ENCODE results near the gene GALE. TPM values are rescaled to one million over a fixed set of nuclear protein-coding genes. Genes with fewer than 3 reads are reported as not detected.
A peak's percentile ranks its signal among the peaks of the same experiment; 100 is the strongest.

GALE gene
- total and polyA plus RNA-seq, 2 of the 13 experiments (the other 11 are each of a cell fraction or from before 2014, with no cell fraction given) = 85.2 to 88.4 TPM

DNA sequence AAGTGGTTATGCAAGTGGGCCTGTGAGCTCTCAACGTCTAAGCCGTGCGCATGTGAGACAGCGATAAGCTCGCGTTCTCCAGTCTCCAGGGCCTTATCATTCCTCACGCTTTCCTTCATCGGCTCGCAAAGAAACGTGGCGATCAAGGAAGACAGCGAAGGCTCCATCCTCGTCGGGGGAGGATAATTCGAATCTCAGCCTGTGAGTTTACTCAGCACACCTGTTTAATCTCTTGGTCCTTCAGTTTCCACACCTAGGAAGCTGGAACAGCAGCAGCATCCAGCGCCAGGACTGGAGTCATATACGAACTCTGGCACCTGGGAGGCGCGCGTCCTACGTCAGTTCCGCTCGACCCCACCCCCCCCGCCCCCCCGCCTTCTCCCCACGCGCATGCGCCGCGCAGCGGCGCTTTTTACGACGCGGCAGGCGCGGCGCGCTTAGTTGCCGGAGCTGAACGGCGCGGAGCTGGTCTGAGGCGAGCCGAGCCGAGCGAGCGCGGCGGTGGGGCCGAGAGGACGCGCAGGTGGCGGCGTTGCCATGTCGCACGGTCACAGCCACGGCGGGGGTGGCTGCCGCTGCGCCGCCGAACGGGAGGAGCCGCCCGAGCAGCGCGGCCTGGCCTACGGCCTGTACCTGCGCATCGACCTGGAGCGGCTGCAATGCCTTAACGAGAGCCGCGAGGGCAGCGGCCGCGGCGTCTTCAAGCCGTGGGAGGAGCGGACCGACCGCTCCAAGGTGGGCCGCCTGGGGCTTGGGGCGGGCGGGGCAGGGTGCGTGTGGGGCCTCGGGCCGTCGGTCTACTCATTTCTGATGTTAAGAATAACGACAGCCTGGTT lies 22.4 kb downstream of the GALE start, which contains the start of gene PITHD1 (continued):
- TF ChIP-seq ZNF318 (CRISPR knock-in tag; IDR thresholded peaks at IDR 0.05) (no peak), ZNF629 (CRISPR knock-in tag; conservative IDR thresholded peaks at IDR 0.05) (no peak), HNRNPLL (IDR thresholded peaks at IDR 0.05; ENCODE audit: low read depth, low read length, poor library complexity, severe bottlenecking) (peak; percentile 84), MIER3 (CRISPR knock-in tag; IDR thresholded peaks at IDR 0.05; ENCODE audit: borderline replicate concordance) (peak; percentile 55; the same call in 1 of the 2 replicates), NCOA5 (CRISPR knock-in tag; IDR thresholded peaks at IDR 0.05) (no peak)
- TF ChIP-seq, protein P1, sequence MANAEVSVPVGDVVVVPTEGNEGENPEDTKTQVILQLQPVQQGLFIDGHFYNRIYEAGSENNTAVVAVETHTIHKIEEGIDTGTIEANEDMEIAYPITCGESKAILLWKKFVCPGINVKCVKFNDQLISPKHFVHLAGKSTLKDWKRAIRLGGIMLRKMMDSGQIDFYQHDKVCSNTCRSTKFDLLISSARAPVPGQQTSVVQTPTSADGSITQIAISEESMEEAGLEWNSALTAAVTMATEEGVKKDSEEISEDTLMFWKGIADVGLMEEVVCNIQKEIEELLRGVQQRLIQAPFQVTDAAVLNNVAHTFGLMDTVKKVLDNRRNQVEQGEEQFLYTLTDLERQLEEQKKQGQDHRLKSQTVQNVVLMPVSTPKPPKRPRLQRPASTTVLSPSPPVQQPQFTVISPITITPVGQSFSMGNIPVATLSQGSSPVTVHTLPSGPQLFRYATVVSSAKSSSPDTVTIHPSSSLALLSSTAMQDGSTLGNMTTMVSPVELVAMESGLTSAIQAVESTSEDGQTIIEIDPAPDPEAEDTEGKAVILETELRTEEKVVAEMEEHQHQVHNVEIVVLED (CRISPR knock-in tag; IDR thresholded peaks at IDR 0.05; ENCODE audit: borderline replicate concordance) = peak; percentile 53; the same call in 1 of the 2 replicates
- TF ChIP-seq, protein P2, sequence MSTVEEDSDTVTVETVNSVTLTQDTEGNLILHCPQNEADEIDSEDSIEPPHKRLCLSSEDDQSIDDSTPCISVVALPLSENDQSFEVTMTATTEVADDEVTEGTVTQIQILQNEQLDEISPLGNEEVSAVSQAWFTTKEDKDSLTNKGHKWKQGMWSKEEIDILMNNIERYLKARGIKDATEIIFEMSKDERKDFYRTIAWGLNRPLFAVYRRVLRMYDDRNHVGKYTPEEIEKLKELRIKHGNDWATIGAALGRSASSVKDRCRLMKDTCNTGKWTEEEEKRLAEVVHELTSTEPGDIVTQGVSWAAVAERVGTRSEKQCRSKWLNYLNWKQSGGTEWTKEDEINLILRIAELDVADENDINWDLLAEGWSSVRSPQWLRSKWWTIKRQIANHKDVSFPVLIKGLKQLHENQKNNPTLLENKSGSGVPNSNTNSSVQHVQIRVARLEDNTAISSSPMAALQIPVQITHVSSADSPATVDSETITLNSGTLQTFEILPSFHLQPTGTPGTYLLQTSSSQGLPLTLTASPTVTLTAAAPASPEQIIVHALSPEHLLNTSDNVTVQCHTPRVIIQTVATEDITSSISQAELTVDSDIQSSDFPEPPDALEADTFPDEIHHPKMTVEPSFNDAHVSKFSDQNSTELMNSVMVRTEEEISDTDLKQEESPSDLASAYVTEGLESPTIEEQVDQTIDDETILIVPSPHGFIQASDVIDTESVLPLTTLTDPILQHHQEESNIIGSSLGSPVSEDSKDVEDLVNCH (CRISPR knock-in tag; IDR thresholded peaks at IDR 0.05) = no peak
- TF ChIP-seq, protein P3, sequence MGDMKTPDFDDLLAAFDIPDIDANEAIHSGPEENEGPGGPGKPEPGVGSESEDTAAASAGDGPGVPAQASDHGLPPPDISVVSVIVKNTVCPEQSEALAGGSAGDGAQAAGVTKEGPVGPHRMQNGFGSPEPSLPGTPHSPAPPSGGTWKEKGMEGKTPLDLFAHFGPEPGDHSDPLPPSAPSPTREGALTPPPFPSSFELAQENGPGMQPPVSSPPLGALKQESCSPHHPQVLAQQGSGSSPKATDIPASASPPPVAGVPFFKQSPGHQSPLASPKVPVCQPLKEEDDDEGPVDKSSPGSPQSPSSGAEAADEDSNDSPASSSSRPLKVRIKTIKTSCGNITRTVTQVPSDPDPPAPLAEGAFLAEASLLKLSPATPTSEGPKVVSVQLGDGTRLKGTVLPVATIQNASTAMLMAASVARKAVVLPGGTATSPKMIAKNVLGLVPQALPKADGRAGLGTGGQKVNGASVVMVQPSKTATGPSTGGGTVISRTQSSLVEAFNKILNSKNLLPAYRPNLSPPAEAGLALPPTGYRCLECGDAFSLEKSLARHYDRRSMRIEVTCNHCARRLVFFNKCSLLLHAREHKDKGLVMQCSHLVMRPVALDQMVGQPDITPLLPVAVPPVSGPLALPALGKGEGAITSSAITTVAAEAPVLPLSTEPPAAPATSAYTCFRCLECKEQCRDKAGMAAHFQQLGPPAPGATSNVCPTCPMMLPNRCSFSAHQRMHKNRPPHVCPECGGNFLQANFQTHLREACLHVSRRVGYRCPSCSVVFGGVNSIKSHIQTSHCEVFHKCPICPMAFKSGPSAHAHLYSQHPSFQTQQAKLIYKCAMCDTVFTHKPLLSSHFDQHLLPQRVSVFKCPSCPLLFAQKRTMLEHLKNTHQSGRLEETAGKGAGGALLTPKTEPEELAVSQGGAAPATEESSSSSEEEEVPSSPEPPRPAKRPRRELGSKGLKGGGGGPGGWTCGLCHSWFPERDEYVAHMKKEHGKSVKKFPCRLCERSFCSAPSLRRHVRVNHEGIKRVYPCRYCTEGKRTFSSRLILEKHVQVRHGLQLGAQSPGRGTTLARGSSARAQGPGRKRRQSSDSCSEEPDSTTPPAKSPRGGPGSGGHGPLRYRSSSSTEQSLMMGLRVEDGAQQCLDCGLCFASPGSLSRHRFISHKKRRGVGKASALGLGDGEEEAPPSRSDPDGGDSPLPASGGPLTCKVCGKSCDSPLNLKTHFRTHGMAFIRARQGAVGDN (CRISPR knock-in tag; IDR thresholded peaks at IDR 0.05) = peak; percentile 84
- TF ChIP-seq, protein P4, sequence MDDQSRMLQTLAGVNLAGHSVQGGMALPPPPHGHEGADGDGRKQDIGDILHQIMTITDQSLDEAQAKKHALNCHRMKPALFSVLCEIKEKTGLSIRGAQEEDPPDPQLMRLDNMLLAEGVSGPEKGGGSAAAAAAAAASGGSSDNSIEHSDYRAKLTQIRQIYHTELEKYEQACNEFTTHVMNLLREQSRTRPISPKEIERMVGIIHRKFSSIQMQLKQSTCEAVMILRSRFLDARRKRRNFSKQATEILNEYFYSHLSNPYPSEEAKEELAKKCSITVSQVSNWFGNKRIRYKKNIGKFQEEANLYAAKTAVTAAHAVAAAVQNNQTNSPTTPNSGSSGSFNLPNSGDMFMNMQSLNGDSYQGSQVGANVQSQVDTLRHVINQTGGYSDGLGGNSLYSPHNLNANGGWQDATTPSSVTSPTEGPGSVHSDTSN (CRISPR knock-in tag; IDR thresholded peaks at IDR 0.05; ENCODE audit: borderline replicate concordance) = no peak
